Stimulated activated CD4-positive, alpha-beta T cell treated with anti-CD3 and anti-CD28 coated beads, Interleukin-12 subunit alpha, Interleukin-12 subunit beta, amount 100 ng/mL, for 24 hours (primary cell): ENCODE data around the gene GFRA3.
"Not testable (repeated sequence)": the region's sequence is repeated elsewhere in the genome, so short reads cannot be mapped to it uniquely, and the experiment has no call there.

Source experiments
- DNase-seq, 2 experiments: peaks; one replicate each; pipeline ENCODE4 v3.0.0-alpha.2; 2020; ENCODE audit warnings: low read depth in 2 of 2

GFRA3 gene

GRCh38 chr5:138274189-138274853, at the start of gene GFRA3:
Gene GFRA3, minus strand, starts transcription at chr5:138274621. Its CDS starts 197 bp downstream, at chr5:138274424.
- DNase-seq, result no peak

- DNase-seq, result not testable (repeated sequence)
Measured at GRCh38 chr5:138318211-138318610, 43.8 kb upstream of the GFRA3 start.

- DNase-seq, result no peak
Measured at GRCh38 chr5:138316355-138316754, 41.9 kb upstream of the GFRA3 start.

DNA sequence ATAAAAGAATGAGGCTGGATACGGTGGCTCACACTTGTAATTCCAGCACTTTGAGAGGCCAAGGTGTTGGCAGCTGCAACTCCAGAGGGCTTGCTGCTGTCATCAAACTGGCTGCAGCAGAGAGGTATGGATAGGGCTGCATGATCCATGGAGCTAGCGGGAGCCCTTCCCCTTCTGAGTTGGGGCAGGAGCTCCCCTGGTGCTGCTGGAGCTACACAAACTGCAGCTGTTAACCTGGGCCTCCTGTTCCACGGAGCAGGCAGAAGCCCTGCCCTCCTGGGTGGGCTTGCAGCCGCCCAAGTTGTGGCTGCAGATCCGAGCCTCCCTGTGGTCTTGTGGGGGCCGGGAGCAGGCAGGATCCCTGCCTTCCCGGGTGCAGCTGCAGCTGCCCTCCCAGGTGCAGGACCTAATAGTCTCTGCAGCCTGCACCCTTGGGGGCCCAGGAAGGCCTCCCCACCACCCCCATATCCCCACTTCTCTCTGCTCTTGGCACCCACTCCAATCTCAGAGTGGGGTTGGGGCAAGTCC, 41.4 kb upstream of the GFRA3 start:
- no peak for DNase-seq

DNA sequence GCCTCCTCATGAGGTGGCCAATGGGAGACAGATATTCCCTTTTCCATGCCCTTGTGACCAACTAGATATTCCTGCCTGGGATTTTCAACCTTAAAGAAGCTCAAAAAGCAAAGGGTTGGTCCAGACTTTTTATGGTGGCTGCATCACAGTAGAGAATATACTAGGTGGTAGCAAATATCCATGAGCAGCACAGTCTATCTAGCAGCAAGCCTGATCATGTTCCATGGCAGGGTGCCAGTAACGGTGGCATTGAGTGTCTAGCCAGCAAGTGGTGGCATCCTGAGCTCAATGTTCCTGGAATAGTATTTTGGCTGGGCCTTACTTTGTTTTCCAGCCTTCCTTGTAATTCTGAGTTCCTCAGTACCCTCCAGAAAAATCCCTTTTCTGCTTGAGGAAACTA, 31.4 kb upstream of the GFRA3 start:
- DNase-seq, result no peak

- DNase-seq, result no peak
Measured at GRCh38 chr5:138303372-138303771, 29.0 kb upstream of the GFRA3 start.

DNA sequence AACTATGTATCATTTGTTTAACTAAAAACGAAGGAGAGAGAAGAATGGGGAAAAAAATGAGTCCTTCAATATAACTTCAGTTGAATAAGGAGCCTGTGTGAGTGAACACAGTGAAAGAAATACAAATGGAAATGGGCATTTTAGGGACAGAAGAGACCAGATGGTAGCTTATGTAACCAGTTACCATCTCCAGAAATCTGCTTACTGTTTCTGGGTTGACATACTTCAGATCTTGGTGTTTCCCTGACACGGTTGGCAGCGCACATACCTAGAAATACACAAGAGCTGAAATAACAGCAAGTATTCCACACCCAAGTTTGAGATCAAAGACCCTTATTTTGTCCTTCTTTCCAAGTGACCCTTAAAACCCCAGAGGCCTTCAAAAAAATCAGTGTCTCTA, 14.9 kb upstream of the GFRA3 start:
- DNase-seq, result no peak

GRCh38 chr5:138287246-138287645, 12.8 kb upstream of the GFRA3 start:
- DNase-seq, result no peak

DNA sequence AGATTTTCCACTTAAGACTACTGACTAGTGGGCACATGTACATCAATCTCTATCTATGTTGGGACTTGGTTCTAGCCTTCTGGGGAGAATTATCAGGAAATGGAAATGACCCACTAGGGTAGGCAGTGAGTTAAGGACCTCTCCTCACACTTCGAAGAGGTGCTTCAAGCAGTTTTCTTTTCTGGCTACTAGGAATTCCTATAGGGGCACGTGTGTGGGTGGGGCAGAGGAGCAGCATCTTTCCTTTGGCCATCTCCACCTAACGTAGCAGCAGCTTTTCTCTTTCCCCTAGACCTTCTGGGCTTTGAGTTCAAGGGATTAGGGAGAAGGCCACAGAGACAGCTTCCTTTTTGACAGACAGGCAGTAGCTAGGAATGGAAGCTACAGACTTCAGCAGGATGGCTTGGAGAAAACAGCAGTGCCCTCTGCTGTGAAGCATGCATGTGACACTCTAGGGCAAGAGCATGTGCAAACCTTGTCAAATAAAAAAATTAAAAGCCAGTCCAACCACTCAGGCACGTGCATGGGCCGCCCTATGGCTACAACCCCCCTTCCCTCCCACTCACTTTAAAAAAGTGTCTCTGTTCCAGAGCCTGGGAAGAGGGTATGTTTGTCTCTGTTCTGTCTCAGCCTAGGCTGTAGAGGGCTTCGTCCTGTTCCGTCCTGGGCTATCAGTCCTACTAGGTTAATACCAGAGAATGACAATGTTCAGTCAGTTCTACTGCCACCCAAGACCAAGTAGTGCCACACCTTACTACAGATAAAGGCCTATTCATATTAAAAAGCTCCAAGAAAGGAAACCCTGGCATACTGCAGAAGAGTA, 8.7 kb upstream of the GFRA3 start:
- no peak for DNase-seq

DNA sequence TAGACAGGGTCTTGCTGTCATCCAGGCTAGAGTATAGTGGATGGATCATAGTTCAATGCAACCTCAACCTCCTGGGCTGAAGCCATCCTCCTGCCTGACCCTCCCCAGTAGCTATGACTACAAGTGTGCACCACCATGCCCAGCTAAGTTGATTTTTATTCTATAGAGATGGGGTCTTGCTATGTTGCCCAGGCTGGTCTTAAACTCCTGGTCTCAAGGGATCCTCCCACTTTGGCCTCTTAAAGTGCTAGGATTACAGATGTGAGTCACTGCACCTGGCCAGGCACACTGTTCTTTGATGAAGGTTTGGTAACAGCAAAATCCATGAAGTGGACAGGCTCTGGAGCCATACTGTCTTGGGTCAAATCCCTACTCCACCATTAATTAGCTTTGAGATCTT, 6.5 kb upstream of the GFRA3 start:
- DNase-seq, result no peak

DNA sequence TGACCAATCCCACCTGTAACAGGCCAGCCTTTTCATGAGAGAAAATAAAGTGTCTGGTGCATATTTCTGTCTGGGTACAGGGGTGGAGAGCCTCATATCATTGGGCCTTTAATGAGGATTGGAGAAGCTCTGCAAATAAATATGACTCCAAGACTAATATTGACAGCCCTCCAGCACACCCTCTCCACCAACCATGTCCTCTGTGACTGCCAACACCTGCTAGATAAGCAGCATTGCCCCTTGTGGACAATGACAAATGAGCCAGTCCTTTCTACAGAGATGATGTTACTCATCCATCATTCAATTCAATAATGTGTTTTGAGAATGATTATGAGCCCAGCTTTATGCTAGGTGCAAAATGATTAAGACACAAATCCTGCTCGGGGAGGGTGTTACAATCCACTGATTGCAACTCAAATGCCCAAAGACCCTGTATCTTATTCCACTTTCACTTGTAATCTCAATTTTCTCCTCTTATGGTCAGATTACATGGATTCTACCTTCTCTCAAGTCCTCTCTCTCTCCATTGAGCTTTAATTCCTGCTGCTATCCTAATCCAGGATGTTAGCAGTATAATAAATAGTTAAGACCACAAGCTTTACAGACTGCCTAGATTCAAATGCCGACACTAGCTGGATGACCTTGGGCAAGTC, 2.1 kb upstream of the GFRA3 start:
- no peak for DNase-seq

DNA sequence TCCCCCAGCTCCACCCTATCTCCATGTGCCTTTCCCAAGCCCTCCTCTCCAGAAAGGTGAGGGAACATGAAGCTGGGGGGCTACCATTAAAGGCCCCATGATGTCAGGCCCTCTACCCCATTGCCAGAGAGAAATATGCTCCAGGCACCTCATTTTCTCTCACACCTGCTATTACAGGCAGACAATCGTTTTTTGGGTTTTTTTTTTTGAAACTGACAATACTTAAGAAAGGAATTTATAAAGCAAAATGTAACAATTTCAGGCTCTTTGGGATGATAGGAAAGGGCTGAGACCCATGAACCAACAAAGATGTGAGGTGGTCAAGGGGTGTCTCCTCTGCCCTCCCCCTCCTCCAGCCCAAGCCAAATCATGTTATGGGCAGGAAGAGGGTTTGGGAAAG, 1.5 kb upstream of the GFRA3 start:
- DNase-seq, result no peak

DNA sequence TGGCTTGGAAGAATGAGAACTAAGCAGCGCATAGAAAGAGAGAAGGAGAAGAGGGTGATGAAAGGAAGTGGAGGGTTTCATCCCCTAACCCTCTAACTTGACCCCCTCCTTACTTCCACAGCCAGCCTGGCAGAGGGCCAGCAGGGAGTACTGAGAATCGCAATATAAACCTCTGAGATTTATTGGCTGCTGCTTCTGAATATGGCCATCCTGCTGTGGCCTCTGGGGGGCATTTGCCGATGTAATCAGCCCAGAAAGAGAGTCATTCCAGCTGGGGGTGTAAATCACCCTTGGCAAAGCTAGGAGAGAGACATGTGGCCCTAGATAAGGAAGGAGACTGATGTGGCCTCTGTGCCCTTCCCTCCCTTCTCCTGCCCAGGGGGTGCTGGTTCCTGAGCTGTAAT, 960 bp upstream of the GFRA3 start:
- no peak for DNase-seq

DNA sequence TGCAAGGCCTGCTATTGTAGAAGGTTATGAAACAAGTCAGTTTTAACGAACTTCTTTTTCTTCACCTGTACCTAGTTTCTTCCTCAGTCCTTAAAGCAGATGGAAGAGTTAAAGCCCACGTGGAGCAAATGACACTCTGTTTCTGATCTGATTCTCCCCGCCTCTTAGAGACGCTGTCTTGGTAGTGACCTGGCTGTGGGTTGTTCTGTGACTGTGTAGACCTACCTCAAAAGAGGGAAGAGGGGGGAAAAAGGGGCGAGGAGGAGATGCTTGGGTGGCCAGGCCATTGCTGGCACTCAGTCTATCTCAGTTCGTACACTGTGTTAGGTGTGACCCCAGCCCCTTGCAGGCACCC, 610 bp downstream of the GFRA3 start:
- DNase-seq, result no peak

DNA sequence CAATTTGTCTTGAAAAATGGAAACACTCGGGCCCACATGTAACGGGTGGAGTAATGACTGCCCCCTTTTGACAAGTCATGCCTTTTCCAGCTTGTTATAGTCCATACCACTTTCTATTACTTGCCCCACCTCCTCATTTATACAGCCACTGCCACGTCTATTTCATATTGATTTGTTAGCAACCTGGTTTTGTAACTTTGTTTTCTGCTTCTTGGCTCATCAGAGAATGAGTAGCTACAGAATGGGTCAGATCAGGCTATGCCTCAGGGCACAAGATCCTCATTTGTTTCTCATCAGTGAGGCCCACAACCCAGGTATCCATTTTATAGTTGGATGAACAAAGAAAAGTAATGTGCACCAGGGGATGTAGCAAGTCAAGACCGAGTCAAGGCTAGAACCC, 1.7 kb downstream of the GFRA3 start:
- DNase-seq, result no peak

DNA sequence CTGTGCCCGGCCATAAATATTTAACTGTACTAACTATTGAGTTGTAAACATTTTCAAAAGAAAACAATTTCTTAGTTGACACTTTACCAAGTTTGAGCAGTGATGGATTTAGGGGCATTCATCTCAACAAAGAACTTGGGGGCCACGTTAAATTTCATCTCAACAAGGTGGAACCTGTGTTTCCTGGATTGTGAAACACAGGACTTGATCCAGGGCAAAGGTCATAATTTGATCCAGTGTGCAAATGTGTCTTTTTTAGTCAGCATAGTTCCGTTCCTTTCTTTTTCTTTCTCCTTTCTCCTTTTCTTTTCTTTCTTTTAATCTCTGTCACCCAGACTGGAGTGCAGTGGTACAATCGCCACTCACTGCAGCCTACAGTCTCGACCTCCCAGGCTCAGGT, 3.1 kb downstream of the GFRA3 start:
- no peak for DNase-seq

DNA sequence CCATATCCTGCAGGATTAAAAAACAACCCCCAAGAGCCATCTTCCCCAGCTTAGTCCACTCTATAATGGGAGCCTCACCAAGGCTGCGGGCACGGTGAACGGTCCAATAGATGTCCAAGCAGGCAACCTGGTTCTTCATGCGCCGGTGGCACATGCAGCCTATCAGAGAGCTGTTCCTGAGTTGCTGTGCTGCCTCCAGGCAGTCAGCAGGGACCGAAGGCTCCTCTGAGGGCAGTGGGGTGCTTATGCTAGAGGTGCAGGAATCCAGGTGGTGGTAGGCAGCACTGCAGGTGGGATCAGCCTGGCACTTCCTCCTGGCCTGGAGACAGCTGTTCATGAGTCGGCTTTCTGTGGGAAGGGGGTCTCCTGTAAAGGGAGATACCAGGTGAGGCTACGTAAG, 10.2 kb downstream of the GFRA3 start:
- no peak for DNase-seq

- no peak for DNase-seq
Measured at GRCh38 chr5:138263581-138263980, 10.8 kb downstream of the GFRA3 start.

DNA sequence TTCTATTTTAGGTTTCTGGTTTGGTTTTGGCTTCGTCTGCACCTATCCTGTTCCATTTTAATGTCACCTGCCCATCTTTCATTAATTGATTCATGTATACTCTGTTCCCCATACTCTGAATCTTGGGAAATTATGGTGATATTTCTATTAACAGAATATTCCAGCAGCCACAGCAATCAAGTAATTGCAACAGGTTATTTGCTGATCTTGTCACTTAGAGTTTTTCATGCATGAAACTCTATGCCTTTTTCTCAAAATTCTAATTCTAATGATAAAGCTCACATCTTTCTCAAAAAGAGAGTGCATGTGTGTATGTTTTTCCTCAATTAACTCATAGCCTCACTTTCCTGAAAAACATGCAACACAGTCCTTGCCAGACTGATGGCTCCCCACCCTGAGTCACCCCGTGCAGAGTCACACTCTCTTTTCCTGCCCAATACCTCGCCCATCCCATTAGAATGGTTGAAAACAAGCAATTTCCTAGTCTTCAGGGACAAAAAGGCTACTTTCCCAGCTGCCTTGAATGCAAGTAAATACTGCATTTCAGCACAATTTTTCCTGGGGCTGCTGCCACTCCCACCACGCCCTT, 15.6 kb downstream of the GFRA3 start:
- no peak for DNase-seq

DNA sequence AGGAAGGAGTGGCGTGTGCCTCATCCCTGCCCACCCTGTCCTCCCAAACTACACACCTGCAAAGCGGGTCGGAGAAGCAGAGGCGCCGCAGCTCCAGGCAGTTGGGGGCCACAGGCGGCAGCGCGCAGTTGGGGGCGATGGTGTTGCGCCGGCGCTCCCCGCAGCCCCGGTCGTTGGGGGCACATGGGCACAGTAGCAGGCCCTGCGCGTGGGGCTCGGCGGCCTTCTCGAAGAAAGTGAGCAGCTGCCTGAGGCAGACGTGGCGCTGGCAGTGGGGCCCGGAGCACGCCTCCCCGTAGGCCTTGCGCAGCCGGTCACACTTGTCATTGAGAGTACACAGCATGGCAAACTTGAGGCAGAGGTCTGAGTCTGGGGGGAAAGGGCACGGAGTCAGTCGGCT, 16.8 kb downstream of the GFRA3 start:
- no peak for DNase-seq

- DNase-seq, result no peak
Measured at GRCh38 chr5:138252944-138253343, 21.5 kb downstream of the GFRA3 start.

DNA sequence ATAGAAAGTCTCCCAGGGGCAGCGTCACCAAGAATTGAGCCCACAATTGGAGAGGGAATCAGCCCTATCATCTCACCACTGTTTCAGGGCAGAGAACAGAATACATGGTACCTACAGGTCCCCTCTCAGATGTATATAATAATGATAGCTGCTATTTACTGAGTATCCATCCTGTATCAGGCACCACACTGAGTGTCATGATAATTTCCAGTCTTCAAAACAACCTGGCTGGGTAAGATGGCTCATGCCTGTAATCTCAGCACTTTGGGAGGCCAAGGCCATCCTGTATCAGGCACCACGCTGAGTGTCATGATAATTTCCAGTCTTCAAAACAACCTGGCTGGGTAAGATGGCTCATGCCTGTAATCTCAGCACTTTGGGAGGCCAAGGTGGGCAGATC, 26.6 kb downstream of the GFRA3 start:
- DNase-seq, result not testable (repeated sequence)
